ENCODE measurements around the gene ANXA5. TPM values are rescaled to one million over a fixed set of nuclear protein-coding genes. Genes with fewer than 3 reads are reported as not detected.

Gene ANXA5
- total and polyA plus RNA-seq, 9 of the 15 experiments (the other 6 are each of a cell fraction or from before 2014, with no cell fraction given) = 49.9 to 131 (median 84.5) TPM

- peaks cover 5% of the 10 kb centered on the region in 2 experiments; a peak in 4 of 5 replicates for H3K4me1 ChIP-seq (replicated peaks in 1 of 2; ENCODE audit: control insufficient read depth in 2 of 2, insufficient read depth in 2 of 2, low read length in 2 of 2)
- WGBS (ENCODE audit: insufficient coverage, low coverage, missing lambda C conversion rate) = 40% methylated on average over 7 of the region's 7 CpGs
- no TSS peak for BruUV-seq (replicated peaks)
- H3K36me3 ChIP-seq (ENCODE audit: control insufficient read depth, insufficient read depth, low read length) = no peaks in the 10 kb centered on the region
- H3K79me2 ChIP-seq (ENCODE audit: control insufficient read depth, insufficient read depth, low read length) = no peaks in the 10 kb centered on the region
- H4K20me1 ChIP-seq (replicated peaks; ENCODE audit: control insufficient read depth, insufficient read depth, low read length) = no peaks in the 10 kb centered on the region
- H3K27ac ChIP-seq (ENCODE audit: extremely low read depth, low read depth, low read length) = no peak overlapping the region
- DNase-seq (ENCODE audit: extremely low read depth in 1 of 4, low spot score in 3 of 4) = no peak
- peak overlapping the region in 1 of 2 experiments; percentile 6; a peak in 1 of 4 replicates for H3K9ac ChIP-seq (ENCODE audit: insufficient read depth in 1 of 2, low read depth in 2 of 2, low read length in 2 of 2)
- TF ChIP-seq TRIM28 (IDR thresholded peaks at IDR 0.05) (no peak), VEZF1 (CRISPR knock-in tag; IDR thresholded peaks at IDR 0.05) (0 out of 2 replicates have a peak, but pooled peaks have one; percentile 5), SPI1 (IDR thresholded peaks at IDR 0.05; ENCODE audit: borderline replicate concordance, low read depth, low read length) (no peak), FOXJ3 (CRISPR knock-in tag; IDR thresholded peaks at IDR 0.05) (no peak), TFE3 (CRISPR knock-in tag; IDR thresholded peaks at IDR 0.05) (no peak), SRF (CRISPR knock-in tag; IDR thresholded peaks at IDR 0.05) (no peak)
- no peaks in the 10 kb centered on the region for H3K9me3 ChIP-seq (replicated peaks; ENCODE audit: control insufficient read depth, insufficient read depth, low read depth, low read length)
- H2AFZ ChIP-seq (ENCODE audit: low read depth, low read length) = peak overlapping the region; percentile 81; the same call in 1 of the 2 replicates
- POLR2A ChIA-PET = interaction anchor here (0.5 to 0.7 kb wide), 2 partner anchors 53 to 309 kb away, joined by 3 to 5 read pairs; no protein-coding TSS in a partner anchor
- intact Hi-C loops (cut with micrococcal nuclease) = no loop called here
- no peak for FAIRE-seq
- in situ Hi-C loops (cut with MboI) = no loop called here
- CTCF ChIA-PET (ENCODE audit: low intra/inter-chr PET ratio) = interaction anchor here (0.7 kb wide), 1 partner anchor 12 kb away, joined by 3 read pairs; no protein-coding TSS in a partner anchor
- peak overlapping the region; percentile 75 for H3K4me2 ChIP-seq (ENCODE audit: insufficient read depth, low read length)
- ATAC-seq = peak; percentile 8; the same call in 1 of the 3 replicates
- H3K27me3 ChIP-seq (ENCODE audit: control insufficient read depth in 2 of 2, insufficient read depth in 2 of 2, low read length in 2 of 2) = no peaks in the 10 kb centered on the region; a peak in 2 of 5 replicates
- H3K9me1 ChIP-seq (ENCODE audit: control insufficient read depth, insufficient read depth, low read length) = no peaks in the 10 kb centered on the region
- no peak overlapping the region for H3K4me3 ChIP-seq
Measured at GRCh38 chr4:121712001-121712651, 15.3 kb upstream of the ANXA5 start.
